ENCODE measurements around the gene SLC6A11.

Gene SLC6A11

GRCh38 chr3:10948326-10948725 is 132.3 kb downstream of the SLC6A11 start:
- no peaks in the 10 kb centered on the region for H3K9me3 ChIP-seq
- no peaks in the 10 kb centered on the region for H3K36me3 ChIP-seq
- H3K4me3 ChIP-seq = no peak overlapping the region
- no peak overlapping the region for H3K27ac ChIP-seq
- peaks cover 0 to 11% of the 10 kb centered on the region in 2 donors for H3K27me3 ChIP-seq
- intact Hi-C loops (cut with DNase I; ENCODE audit: low total_unique reads) = no loop called here
- H3K4me1 ChIP-seq = no peaks in the 10 kb centered on the region
- DNase-seq = no peak
- TF ChIP-seq, protein P1, sequence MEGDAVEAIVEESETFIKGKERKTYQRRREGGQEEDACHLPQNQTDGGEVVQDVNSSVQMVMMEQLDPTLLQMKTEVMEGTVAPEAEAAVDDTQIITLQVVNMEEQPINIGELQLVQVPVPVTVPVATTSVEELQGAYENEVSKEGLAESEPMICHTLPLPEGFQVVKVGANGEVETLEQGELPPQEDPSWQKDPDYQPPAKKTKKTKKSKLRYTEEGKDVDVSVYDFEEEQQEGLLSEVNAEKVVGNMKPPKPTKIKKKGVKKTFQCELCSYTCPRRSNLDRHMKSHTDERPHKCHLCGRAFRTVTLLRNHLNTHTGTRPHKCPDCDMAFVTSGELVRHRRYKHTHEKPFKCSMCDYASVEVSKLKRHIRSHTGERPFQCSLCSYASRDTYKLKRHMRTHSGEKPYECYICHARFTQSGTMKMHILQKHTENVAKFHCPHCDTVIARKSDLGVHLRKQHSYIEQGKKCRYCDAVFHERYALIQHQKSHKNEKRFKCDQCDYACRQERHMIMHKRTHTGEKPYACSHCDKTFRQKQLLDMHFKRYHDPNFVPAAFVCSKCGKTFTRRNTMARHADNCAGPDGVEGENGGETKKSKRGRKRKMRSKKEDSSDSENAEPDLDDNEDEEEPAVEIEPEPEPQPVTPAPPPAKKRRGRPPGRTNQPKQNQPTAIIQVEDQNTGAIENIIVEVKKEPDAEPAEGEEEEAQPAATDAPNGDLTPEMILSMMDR (IDR thresholded peaks at IDR 0.05) = no peak

DNA sequence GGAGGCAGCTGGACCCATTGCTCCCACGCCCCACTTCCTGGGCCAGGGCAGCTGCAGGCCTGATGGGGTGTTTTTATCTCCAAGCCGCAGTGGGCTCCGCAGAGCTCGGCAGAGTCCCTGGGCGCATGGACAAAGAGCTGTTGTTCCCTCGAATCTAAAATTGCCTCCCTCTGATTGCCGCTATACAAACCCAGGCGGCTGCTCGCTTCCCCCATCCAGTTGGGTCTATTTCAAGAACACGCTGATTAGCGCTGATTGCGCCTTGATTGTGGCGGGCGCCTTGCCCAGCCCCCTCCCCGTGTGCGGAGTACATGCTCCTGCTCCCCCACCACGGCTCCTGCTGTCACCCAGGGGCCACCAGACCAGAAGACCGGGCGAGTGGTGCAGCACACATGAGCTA is 133.2 kb downstream of the SLC6A11 start:
- Histone ChIP-seq H3K27ac (no peak overlapping the region), H3K9me3 (no peaks in the 10 kb centered on the region), H3K4me3 (no peak overlapping the region), H3K4me1 (no peaks in the 10 kb centered on the region), H3K36me3 (no peaks in the 10 kb centered on the region), H3K27me3 (peaks cover 0 to 8% of the 10 kb centered on the region in 2 donors)
- intact Hi-C loops (cut with DNase I; ENCODE audit: low total_unique reads) = no loop called here
- TF ChIP-seq, protein P1 (IDR thresholded peaks at IDR 0.05) = no peak
- no peak for DNase-seq

- Histone ChIP-seq H3K27me3 (peaks cover 0 to 8% of the 10 kb centered on the region in 2 donors), H3K36me3 (no peaks in the 10 kb centered on the region), H3K4me3 (no peak overlapping the region), H3K27ac (no peak overlapping the region), H3K9me3 (no peaks in the 10 kb centered on the region), H3K4me1 (no peaks in the 10 kb centered on the region)
- TF ChIP-seq, protein P1 (IDR thresholded peaks at IDR 0.05) = peak; percentile 39 to 42
- intact Hi-C loops (cut with DNase I; ENCODE audit: low total_unique reads) = no loop called here
- DNase-seq = no peak
These were observed 134.7 kb downstream of the SLC6A11 start for GRCh38 chr3:10950476-10951294.

- H3K4me3 ChIP-seq = no peak overlapping the region
- intact Hi-C loops (cut with DNase I; ENCODE audit: low total_unique reads) = no loop called here
- TF ChIP-seq, protein P1 (IDR thresholded peaks at IDR 0.05) = no peak
- H3K9me3 ChIP-seq = no peaks in the 10 kb centered on the region
- H3K27me3 ChIP-seq = peaks cover 0 to 8% of the 10 kb centered on the region in 2 donors
- no peaks in the 10 kb centered on the region for H3K36me3 ChIP-seq
- H3K27ac ChIP-seq = no peak overlapping the region
- no peaks in the 10 kb centered on the region for H3K4me1 ChIP-seq
- DNase-seq = no peak
These were observed 135.4 kb downstream of the SLC6A11 start for GRCh38 chr3:10951295-10951926.

DNA sequence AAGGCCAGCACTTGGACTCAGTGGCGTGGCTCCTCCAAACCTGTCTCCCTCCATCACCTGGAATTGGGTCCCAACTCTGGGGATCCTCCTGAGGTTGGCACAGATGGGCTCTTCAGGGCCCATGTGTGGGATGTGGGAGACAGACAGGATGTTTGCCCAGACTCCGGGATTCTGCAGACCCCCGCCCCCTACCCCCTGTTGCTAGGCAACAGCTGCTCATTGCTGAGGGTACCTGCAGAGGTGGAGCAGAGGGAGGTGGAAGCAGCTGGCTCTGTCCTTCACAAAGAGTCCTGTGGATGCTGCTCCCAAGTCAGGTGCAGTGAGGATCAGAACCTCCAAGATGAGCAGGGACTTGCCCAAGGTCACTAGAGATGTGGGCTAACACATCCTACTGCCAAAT is 136.5 kb downstream of the SLC6A11 start:
- peaks cover 0 to 7% (median 0%) of the 10 kb centered on the region in 4 donors for H3K4me1 ChIP-seq
- no peaks in the 10 kb centered on the region for H3K9me3 ChIP-seq
- no peak for DNase-seq
- no peaks in the 10 kb centered on the region for H3K36me3 ChIP-seq
- intact Hi-C loops (cut with DNase I; ENCODE audit: low total_unique reads) = no loop called here
- no peak overlapping the region for H3K27ac ChIP-seq
- H3K4me3 ChIP-seq = no peak overlapping the region
- H3K27me3 ChIP-seq = peaks cover 0 to 8% of the 10 kb centered on the region in 2 donors
- TF ChIP-seq, protein P1 (IDR thresholded peaks at IDR 0.05) = no peak

Data from tibial artery (tissue), 4 donors.